ENCODE data around the gene ACTG2. TPM values are rescaled to one million over a fixed set of nuclear protein-coding genes. Genes with fewer than 3 reads are reported as not detected.

Gene ACTG2
- total RNA-seq, 1 experiment from 2014 or later: 1.5 TPM

- Mint-ChIP-seq H3K27me3 (ENCODE audit: low read depth) (peaks cover 14% of the 10 kb centered on the region), H3K36me3 (ENCODE audit: insufficient read depth in 1 of 3, low read depth in 3 of 3) (no peaks in the 10 kb centered on the region), H3K9me3 (no peaks in the 10 kb centered on the region), H3K4me3 (no peak overlapping the region), H3K27ac (no peak overlapping the region; a peak in 1 of 7 replicates), H3K4me1 (peaks cover 14 to 17% of the 10 kb centered on the region in 2 experiments)
- Histone ChIP-seq H4K20me1 (ENCODE audit: control insufficient read depth, insufficient read depth, insufficient read length) (no peaks in the 10 kb centered on the region), H4K8ac (replicated peaks; ENCODE audit: insufficient read length, low read depth, low read length) (no peak overlapping the region), H2BK5ac (ENCODE audit: insufficient read length, low read length) (no peak overlapping the region), H2BK12ac (ENCODE audit: insufficient read length, low read depth, low read length) (no peak overlapping the region), H2BK20ac (ENCODE audit: low read depth, low read length, poor library complexity, severe bottlenecking) (no peak overlapping the region), H3K27ac (ENCODE audit: insufficient read length, low read depth, low read length) (no peak overlapping the region), H3T11ph (ENCODE audit: low read length) (no peak overlapping the region), H4K5ac (ENCODE audit: insufficient read length, low read depth, low read length) (no peak overlapping the region), H4K91ac (ENCODE audit: insufficient read length, low read depth, low read length) (no peak overlapping the region), H3K27me3 (ENCODE audit: insufficient read depth, low read length) (no peaks in the 10 kb centered on the region), H3K79me1 (ENCODE audit: insufficient read depth, low read depth, low read length, poor library complexity, severe bottlenecking) (no peaks in the 10 kb centered on the region), H3K56ac (ENCODE audit: insufficient read length, low read depth, low read length) (no peak overlapping the region), H3K14ac (ENCODE audit: insufficient read depth, low read length) (no peak overlapping the region), H2AK5ac (ENCODE audit: insufficient read length, low read length) (no peak overlapping the region), H3K4ac (ENCODE audit: low read depth, low read length) (no peak overlapping the region), H3K23ac (ENCODE audit: insufficient read length, low read depth, low read length) (no peak overlapping the region), H2BK15ac (ENCODE audit: low read depth, low read length) (no peak overlapping the region), H3K9ac (ENCODE audit: extremely low read depth, insufficient read length, low read length) (no peak overlapping the region), H3K79me2 (ENCODE audit: insufficient read depth, low read length) (peaks cover 7% of the 10 kb centered on the region; the same call in 1 of the 2 replicates), H3K9me3 (ENCODE audit: control insufficient read depth, low read depth, low read length) (no peaks in the 10 kb centered on the region), H3K4me1 (ENCODE audit: insufficient read depth, low read length) (no peaks in the 10 kb centered on the region), H3K4me2 (ENCODE audit: insufficient read depth, insufficient read length, low read length) (no peak overlapping the region), H2BK120ac (ENCODE audit: low read depth, low read length, poor library complexity, severe bottlenecking) (no peak overlapping the region), H3K18ac (ENCODE audit: insufficient read length, low read depth, low read length) (no peak overlapping the region), H3K23me2 (ENCODE audit: insufficient read length, low read depth, low read length, poor library complexity, severe bottlenecking) (peaks cover 5% of the 10 kb centered on the region), H2AFZ (ENCODE audit: low read length) (no peak overlapping the region)
- DNase-seq: no peak
- no peak for TF ChIP-seq CTCF (conservative IDR thresholded peaks at IDR 0.05)
- no CpG with 5 or more reads among the region's 5 CpGs for WGBS (ENCODE audit: extremely low coverage, insufficient read length, low lambda C conversion rate)
Measured at GRCh38 chr2:73922681-73923080, 29.9 kb downstream of the ACTG2 start.

Data from H9 (cell line).